Measurements from ENCODE around the gene SH3RF1. TPM values are rescaled to one million over a fixed set of nuclear protein-coding genes. Genes with fewer than 3 reads are reported as not detected.

Gene SH3RF1
- total RNA-seq, 1 experiment from 2014 or later = 11.5 TPM

GRCh38 chr4:169063441-169063840 lies 207.3 kb downstream of the SH3RF1 start:
- POLR2A ChIA-PET = interaction anchor here (0.6 kb wide), 1 partner anchor 207 kb away, joined by 3 read pairs; no protein-coding TSS in a partner anchor
- in situ Hi-C loops (cut with HindIII; ENCODE audit: low pct_unique_long_range_greater_than_20kb, low sequenced_read_pairs) = no loop called here
- no TSS peak for BruUV-seq (replicated peaks)

GRCh38 chr4:169062897-169063244 lies 207.9 kb downstream of the SH3RF1 start:
- intact Hi-C loops (cut with micrococcal nuclease; ENCODE audit: unreplicated experiment) = no loop called here
- no peak for DNase-seq (ENCODE audit: low read depth, low spot score)
- BruUV-seq (replicated peaks) = no TSS peak

More at GRCh38 chr4:169063441-169063840, 207.3 kb downstream of the SH3RF1 start:
- intact Hi-C loops (cut with micrococcal nuclease; ENCODE audit: unreplicated experiment) = no loop called here
- Histone ChIP-seq H3K9me3 (ENCODE audit: control insufficient read depth, insufficient read depth, low read depth, low read length) (no peaks in the 10 kb centered on the region), H3K27ac (ENCODE audit: low read length) (peak overlapping the region; percentile 21; the same call in 1 of the 2 replicates), H3K27me3 (ENCODE audit: control insufficient read depth, insufficient read depth, low read length) (no peaks in the 10 kb centered on the region), H3K36me3 (ENCODE audit: control insufficient read depth, insufficient read depth, low read length) (no peaks in the 10 kb centered on the region), H3K4me1 (ENCODE audit: control insufficient read depth, insufficient read depth, low read length) (peaks cover 6% of the 10 kb centered on the region; the same call in 1 of the 2 replicates), H3K4me3 (ENCODE audit: low read depth in 2 of 2, low read length in 2 of 2) (no peak overlapping the region)
- CTCF ChIA-PET = no interaction called here
- no peak for TF ChIP-seq POLR2AphosphoS5 (IDR thresholded peaks at IDR 0.05; ENCODE audit: low read depth, low read length)
- TF ChIP-seq, protein P1, sequence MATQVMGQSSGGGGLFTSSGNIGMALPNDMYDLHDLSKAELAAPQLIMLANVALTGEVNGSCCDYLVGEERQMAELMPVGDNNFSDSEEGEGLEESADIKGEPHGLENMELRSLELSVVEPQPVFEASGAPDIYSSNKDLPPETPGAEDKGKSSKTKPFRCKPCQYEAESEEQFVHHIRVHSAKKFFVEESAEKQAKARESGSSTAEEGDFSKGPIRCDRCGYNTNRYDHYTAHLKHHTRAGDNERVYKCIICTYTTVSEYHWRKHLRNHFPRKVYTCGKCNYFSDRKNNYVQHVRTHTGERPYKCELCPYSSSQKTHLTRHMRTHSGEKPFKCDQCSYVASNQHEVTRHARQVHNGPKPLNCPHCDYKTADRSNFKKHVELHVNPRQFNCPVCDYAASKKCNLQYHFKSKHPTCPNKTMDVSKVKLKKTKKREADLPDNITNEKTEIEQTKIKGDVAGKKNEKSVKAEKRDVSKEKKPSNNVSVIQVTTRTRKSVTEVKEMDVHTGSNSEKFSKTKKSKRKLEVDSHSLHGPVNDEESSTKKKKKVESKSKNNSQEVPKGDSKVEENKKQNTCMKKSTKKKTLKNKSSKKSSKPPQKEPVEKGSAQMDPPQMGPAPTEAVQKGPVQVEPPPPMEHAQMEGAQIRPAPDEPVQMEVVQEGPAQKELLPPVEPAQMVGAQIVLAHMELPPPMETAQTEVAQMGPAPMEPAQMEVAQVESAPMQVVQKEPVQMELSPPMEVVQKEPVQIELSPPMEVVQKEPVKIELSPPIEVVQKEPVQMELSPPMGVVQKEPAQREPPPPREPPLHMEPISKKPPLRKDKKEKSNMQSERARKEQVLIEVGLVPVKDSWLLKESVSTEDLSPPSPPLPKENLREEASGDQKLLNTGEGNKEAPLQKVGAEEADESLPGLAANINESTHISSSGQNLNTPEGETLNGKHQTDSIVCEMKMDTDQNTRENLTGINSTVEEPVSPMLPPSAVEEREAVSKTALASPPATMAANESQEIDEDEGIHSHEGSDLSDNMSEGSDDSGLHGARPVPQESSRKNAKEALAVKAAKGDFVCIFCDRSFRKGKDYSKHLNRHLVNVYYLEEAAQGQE (IDR thresholded peaks at IDR 0.05; ENCODE audit: insufficient read depth in 1 of 2, low read depth in 2 of 2, low read length in 1 of 2) = no peak
- TF ChIP-seq TCF7L2 (IDR thresholded peaks at IDR 0.05; ENCODE audit: low read depth, low read length) = no peak
- TF ChIP-seq, protein P2, sequence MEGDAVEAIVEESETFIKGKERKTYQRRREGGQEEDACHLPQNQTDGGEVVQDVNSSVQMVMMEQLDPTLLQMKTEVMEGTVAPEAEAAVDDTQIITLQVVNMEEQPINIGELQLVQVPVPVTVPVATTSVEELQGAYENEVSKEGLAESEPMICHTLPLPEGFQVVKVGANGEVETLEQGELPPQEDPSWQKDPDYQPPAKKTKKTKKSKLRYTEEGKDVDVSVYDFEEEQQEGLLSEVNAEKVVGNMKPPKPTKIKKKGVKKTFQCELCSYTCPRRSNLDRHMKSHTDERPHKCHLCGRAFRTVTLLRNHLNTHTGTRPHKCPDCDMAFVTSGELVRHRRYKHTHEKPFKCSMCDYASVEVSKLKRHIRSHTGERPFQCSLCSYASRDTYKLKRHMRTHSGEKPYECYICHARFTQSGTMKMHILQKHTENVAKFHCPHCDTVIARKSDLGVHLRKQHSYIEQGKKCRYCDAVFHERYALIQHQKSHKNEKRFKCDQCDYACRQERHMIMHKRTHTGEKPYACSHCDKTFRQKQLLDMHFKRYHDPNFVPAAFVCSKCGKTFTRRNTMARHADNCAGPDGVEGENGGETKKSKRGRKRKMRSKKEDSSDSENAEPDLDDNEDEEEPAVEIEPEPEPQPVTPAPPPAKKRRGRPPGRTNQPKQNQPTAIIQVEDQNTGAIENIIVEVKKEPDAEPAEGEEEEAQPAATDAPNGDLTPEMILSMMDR (IDR thresholded peaks at IDR 0.05) = no peak
- TF ChIP-seq SIN3A (IDR thresholded peaks at IDR 0.05; ENCODE audit: borderline replicate concordance, insufficient read depth, low read depth, low read length) = no peak
- no peak for ATAC-seq
- DNase-seq (ENCODE audit: low read depth, low spot score) = no peak

DNA sequence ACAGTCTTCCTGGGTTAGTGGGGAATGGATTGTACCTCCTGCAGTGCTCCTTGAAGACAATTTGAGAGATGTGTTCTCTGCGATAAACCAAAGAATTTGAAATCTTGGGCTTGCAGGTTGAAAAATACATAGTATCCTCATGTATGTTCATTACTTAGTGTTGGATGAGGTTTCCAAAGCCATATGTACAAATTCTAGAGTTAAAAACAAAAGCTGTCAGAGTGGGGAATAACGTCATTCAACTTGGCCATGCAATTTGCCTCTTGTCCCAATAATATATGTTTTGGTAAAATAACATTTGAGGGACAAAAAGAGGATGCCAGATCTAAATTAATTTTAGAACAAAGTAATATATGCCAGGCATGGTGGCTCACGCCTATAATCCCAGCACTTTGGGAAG lies 209.4 kb downstream of the SH3RF1 start:
- H3K27me3 ChIP-seq (ENCODE audit: control insufficient read depth, insufficient read depth, low read length) = no peaks in the 10 kb centered on the region
- H3K27ac ChIP-seq (ENCODE audit: low read length) = no peak overlapping the region
- no peaks in the 10 kb centered on the region for H3K9me3 ChIP-seq (ENCODE audit: control insufficient read depth, insufficient read depth, low read depth, low read length)
- H3K4me1 ChIP-seq (ENCODE audit: control insufficient read depth, insufficient read depth, low read length) = peaks cover 6% of the 10 kb centered on the region; the same call in 1 of the 2 replicates
- H3K4me3 ChIP-seq (ENCODE audit: low read depth in 2 of 2, low read length in 2 of 2) = no peak overlapping the region
- DNase-seq (ENCODE audit: low read depth, low spot score) (no peak), ATAC-seq (no peak)
- TF ChIP-seq TCF7L2 (IDR thresholded peaks at IDR 0.05; ENCODE audit: low read depth, low read length) (no peak), POLR2AphosphoS5 (IDR thresholded peaks at IDR 0.05; ENCODE audit: low read depth, low read length) (no peak), SIN3A (IDR thresholded peaks at IDR 0.05; ENCODE audit: borderline replicate concordance, insufficient read depth, low read depth, low read length) (no peak)
- TF ChIP-seq, protein P1 (IDR thresholded peaks at IDR 0.05; ENCODE audit: insufficient read depth in 1 of 2, low read depth in 2 of 2, low read length in 1 of 2) = no peak
- TF ChIP-seq, protein P2 (IDR thresholded peaks at IDR 0.05) = no peak
- no peaks in the 10 kb centered on the region for H3K36me3 ChIP-seq (ENCODE audit: control insufficient read depth, insufficient read depth, low read length)
- POLR2A ChIA-PET = no interaction called here
- CTCF ChIA-PET = no interaction called here
- intact Hi-C loops (cut with micrococcal nuclease; ENCODE audit: unreplicated experiment) = no loop called here
- in situ Hi-C loops (cut with HindIII; ENCODE audit: low pct_unique_long_range_greater_than_20kb, low sequenced_read_pairs) = no loop called here
- no TSS peak for BruUV-seq (replicated peaks)

More at GRCh38 chr4:169062897-169063244, 207.9 kb downstream of the SH3RF1 start:
- H3K36me3 ChIP-seq (ENCODE audit: control insufficient read depth, insufficient read depth, low read length) = no peaks in the 10 kb centered on the region
- H3K4me3 ChIP-seq (ENCODE audit: low read depth in 2 of 2, low read length in 2 of 2) = no peak overlapping the region
- TF ChIP-seq TCF7L2 (IDR thresholded peaks at IDR 0.05; ENCODE audit: low read depth, low read length) (0 out of 2 replicates have a peak, but pooled peaks have one; percentile 3), SIN3A (IDR thresholded peaks at IDR 0.05; ENCODE audit: borderline replicate concordance, insufficient read depth, low read depth, low read length) (no peak)
- ChIA-PET POLR2A (interaction anchor here (0.6 kb wide), 1 partner anchor 583 kb away, joined by 11 read pairs; the partner anchor contains the start of gene DDX60L), CTCF (no interaction called here)
- peak overlapping the region; percentile 21; the same call in 1 of the 2 replicates for H3K27ac ChIP-seq (ENCODE audit: low read length)
- peaks cover 6% of the 10 kb centered on the region; the same call in 1 of the 2 replicates for H3K4me1 ChIP-seq (ENCODE audit: control insufficient read depth, insufficient read depth, low read length)
- in situ Hi-C loops (cut with HindIII; ENCODE audit: low pct_unique_long_range_greater_than_20kb, low sequenced_read_pairs) = no loop called here
- no peaks in the 10 kb centered on the region for H3K27me3 ChIP-seq (ENCODE audit: control insufficient read depth, insufficient read depth, low read length)
- ATAC-seq = peak; percentile 39; the same call in 1 of the 2 replicates
- no peaks in the 10 kb centered on the region for H3K9me3 ChIP-seq (ENCODE audit: control insufficient read depth, insufficient read depth, low read depth, low read length)
